ENCODE results near the gene GABRR3.

Gene GABRR3

DNA sequence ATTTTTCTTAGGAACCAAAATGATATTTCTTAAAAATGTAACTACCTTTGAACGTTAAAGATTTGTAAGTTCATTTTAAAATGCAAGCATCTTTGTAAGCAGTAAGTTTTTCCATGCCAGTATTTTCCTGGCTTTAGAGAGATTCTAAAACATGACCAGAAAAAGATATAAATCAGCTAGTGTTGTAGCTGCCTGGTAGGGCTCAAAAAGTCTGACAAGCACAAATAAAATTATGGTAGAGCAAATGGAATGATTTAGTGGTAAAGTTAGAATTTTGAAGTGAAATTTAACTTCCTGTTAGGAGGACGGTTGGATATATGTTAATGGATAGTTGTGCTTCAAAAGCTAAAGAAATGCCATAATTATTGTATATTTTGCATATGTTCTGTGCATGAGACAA is 29.7 kb downstream of the GABRR3 start:
- TF ChIP-seq, protein P1, sequence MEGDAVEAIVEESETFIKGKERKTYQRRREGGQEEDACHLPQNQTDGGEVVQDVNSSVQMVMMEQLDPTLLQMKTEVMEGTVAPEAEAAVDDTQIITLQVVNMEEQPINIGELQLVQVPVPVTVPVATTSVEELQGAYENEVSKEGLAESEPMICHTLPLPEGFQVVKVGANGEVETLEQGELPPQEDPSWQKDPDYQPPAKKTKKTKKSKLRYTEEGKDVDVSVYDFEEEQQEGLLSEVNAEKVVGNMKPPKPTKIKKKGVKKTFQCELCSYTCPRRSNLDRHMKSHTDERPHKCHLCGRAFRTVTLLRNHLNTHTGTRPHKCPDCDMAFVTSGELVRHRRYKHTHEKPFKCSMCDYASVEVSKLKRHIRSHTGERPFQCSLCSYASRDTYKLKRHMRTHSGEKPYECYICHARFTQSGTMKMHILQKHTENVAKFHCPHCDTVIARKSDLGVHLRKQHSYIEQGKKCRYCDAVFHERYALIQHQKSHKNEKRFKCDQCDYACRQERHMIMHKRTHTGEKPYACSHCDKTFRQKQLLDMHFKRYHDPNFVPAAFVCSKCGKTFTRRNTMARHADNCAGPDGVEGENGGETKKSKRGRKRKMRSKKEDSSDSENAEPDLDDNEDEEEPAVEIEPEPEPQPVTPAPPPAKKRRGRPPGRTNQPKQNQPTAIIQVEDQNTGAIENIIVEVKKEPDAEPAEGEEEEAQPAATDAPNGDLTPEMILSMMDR (IDR thresholded peaks at IDR 0.05; ENCODE audit: extremely low read depth, insufficient read depth, missing control alignments) = no peak
- in situ Hi-C loops (cut with MboI; ENCODE audit: low pct_unique_long_range_greater_than_20kb, low sequenced_read_pairs, unreplicated experiment) = no loop called here
- no peak for DNase-seq (ENCODE audit: low spot score)

DNA sequence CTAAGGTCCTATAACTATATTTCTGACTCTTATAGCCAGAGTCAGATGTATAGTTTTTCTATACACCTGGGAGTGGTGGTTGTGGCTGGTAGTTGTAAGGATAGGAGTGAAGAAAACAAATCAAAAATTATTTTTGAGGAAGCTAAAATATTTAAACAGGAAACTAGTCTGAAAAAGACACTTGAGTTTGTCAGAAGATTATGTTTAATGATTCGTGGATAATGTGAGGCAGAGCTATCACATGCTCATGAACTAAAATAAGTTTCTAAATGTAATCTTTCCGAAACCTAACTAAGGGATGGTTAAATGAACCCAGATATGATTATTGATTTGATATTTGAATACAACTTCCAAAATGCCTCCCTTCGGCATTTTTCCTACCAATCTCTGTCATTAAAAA is 30.4 kb downstream of the GABRR3 start:
- in situ Hi-C loops (cut with MboI; ENCODE audit: low pct_unique_long_range_greater_than_20kb, low sequenced_read_pairs, unreplicated experiment) = no loop called here
- TF ChIP-seq, protein P1 (IDR thresholded peaks at IDR 0.05; ENCODE audit: extremely low read depth, insufficient read depth, missing control alignments) = no peak

DNA sequence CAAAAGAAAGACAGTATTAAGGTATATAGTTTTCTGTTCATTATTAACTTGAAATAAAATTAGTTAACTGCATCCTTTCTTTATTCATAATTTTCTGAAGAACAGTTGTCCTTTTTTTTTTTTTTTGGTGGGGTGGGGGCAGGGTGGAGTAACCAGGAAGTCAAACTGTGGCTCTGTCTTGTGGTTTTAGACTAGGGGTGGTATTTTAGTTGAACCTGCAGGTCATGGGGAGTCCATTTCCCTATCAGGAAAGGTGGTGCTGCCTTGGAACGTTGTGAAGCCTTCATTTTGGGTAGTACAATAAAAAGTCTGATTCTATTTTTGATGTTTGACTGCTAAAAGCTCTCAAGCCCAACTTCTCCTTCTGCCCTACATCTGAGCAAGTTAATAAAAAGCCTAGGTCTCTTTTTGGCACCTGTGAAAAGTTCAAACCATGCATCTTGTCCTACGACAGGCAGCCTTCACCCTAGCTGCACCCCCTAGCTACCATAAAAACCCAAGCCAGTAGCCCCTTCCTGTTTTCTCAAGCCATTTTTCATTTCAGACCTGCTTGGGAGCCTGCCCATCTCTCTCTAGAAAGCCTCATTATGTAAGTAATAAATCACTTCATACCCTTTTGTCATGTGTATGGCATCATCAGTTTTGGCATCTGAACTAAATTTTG is 31.7 kb downstream of the GABRR3 start:
- in situ Hi-C loops (cut with MboI; ENCODE audit: low pct_unique_long_range_greater_than_20kb, low sequenced_read_pairs, unreplicated experiment) = no loop called here
- TF ChIP-seq, protein P1 (IDR thresholded peaks at IDR 0.05; ENCODE audit: extremely low read depth, insufficient read depth, missing control alignments) = no peak
- DNase-seq (ENCODE audit: low spot score) = no peak

More for the DNA sequence above, 30.4 kb downstream of the GABRR3 start:
- DNase-seq (ENCODE audit: low spot score) = no peak

DNA sequence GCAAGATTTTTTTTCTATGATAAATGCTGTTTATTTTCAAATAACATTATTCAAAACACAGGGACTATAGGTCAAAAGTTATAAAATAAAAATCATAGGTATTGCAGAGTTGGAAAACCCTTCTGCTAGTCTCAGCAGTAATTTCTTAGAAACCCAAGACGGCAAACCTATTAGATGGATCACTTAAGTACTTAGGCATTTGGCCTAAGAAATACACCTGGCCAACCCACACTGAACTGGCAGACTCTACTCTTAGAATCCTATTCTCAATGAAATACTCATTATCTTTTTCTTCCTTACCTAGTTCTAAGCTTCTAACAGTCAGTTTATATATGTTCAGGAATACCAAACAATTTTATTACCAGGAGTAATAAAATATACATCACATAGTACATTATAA is 32.4 kb downstream of the GABRR3 start:
- in situ Hi-C loops (cut with MboI; ENCODE audit: low pct_unique_long_range_greater_than_20kb, low sequenced_read_pairs, unreplicated experiment) = no loop called here
- TF ChIP-seq, protein P1 (IDR thresholded peaks at IDR 0.05; ENCODE audit: extremely low read depth, insufficient read depth, missing control alignments) = no peak
- DNase-seq (ENCODE audit: low spot score) = no peak

DNA sequence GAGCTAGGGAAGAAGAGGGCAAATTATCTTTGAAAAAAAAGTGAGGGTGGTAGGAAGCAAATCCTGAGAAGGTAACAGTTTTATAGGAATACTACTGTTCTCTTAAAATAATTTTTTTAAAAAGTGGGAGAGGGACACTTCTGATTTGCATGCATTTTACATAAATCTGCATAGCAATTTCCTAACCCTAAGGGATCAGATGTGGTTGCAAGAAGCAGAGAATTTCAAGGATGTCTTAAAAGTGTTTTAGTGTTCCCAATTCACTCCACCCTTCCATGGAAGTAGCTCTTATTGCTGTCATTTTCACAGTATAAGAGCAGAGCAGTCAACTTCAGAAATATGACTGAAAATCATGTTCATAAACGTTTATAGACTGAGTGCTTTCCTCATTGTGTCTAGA is 35.1 kb downstream of the GABRR3 start:
- in situ Hi-C loops (cut with MboI; ENCODE audit: low pct_unique_long_range_greater_than_20kb, low sequenced_read_pairs, unreplicated experiment) = no loop called here
- TF ChIP-seq, protein P1 (IDR thresholded peaks at IDR 0.05; ENCODE audit: extremely low read depth, insufficient read depth, missing control alignments) = no peak
- DNase-seq (ENCODE audit: low spot score) = no peak

DNA sequence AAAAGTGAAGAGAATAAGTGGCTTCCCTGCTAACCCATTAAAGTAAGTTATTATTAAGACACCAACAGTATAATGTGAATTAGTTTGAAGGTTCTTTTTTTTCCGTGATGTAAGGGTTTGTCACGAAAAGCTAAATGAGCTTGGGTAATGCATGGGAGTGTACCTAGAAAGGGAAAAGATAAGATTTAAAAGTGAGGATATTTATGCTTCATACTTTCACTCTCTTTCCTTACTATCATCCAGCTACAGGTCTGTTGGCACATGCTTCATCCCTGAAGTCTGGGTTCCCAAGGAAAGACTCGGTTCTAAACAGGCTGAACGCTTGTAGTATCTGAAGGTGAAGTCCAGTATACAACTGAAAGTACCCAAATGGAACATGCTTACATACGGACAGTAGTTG is 36.0 kb downstream of the GABRR3 start:
- TF ChIP-seq, protein P1 (IDR thresholded peaks at IDR 0.05; ENCODE audit: extremely low read depth, insufficient read depth, missing control alignments) = no peak
- in situ Hi-C loops (cut with MboI; ENCODE audit: low pct_unique_long_range_greater_than_20kb, low sequenced_read_pairs, unreplicated experiment) = no loop called here

More for the DNA sequence above, 36.0 kb downstream of the GABRR3 start:
- no peak for DNase-seq (ENCODE audit: low spot score)
